ENCODE data around the gene FAM120A.
A peak's percentile ranks its signal among the peaks of the same experiment; 100 is the strongest.

The FAM120A gene

DNA sequence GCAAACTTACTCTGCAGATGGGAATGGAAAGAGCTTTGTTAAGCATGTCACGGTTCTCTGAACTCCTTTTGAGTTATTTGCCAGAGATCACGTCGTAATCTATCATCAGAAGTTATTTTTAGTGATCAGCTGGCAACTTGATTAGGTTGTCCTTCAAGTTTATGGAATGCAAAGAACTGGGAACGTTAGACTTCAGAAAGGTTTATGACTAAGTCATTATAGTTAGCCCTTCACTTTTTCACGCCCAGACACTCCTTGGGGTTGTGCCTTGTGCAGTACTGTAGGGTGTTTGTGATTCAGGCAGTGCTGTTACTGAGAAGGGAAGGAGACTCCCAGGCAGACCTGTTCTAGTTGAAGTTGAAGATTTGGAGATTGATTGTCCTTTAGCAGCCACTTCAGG is 98.1 kb downstream of the FAM120A start:
- TF ChIP-seq POLR2A (IDR thresholded peaks at IDR 0.05; ENCODE audit: low read depth, low read length) (no peak), TAF1 (IDR thresholded peaks at IDR 0.05; ENCODE audit: low read depth, low read length) (no peak), POU2F2 (IDR thresholded peaks at IDR 0.05; ENCODE audit: low read depth, low read length) (no peak), POLR2AphosphoS5 (IDR thresholded peaks at IDR 0.05; ENCODE audit: low read depth, low read length) (no peak), PAX5 (IDR thresholded peaks at IDR 0.05; ENCODE audit: insufficient read depth, low read length, severe bottlenecking) (no peak), SPI1 (IDR thresholded peaks at IDR 0.05; ENCODE audit: low read depth, low read length) (no peak)
- peak; percentile 33 for FAIRE-seq
- no peak for DNase-seq (ENCODE audit: insufficient read length, low spot score)

DNA sequence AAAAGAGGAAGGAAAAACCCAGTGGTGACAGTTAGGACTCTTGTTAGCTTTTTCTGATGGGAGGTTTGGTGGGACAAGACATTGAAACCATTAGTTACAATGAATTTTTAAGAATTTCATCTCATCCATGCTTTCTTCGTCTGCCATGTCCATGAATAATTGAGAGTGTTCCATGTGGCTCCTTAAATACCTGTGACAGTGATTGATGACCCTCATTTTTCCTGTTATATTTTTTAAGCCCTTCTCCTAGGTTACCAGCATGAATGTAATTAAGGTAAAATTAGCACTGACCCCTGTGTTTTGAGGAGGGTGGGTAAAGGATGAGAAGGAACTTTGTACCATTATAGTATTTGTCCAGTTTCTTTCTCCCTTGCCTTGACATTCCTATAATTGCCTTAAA is 101.4 kb downstream of the FAM120A start:
- TF ChIP-seq TAF1 (IDR thresholded peaks at IDR 0.05; ENCODE audit: low read depth, low read length) (no peak), SPI1 (IDR thresholded peaks at IDR 0.05; ENCODE audit: low read depth, low read length) (no peak), POLR2AphosphoS5 (IDR thresholded peaks at IDR 0.05; ENCODE audit: low read depth, low read length) (no peak), PAX5 (IDR thresholded peaks at IDR 0.05; ENCODE audit: insufficient read depth, low read length, severe bottlenecking) (no peak), POU2F2 (IDR thresholded peaks at IDR 0.05; ENCODE audit: low read depth, low read length) (no peak), POLR2A (IDR thresholded peaks at IDR 0.05; ENCODE audit: low read depth, low read length) (no peak)
- no peak for DNase-seq (ENCODE audit: insufficient read length, low spot score)
- FAIRE-seq, result no peak

DNA sequence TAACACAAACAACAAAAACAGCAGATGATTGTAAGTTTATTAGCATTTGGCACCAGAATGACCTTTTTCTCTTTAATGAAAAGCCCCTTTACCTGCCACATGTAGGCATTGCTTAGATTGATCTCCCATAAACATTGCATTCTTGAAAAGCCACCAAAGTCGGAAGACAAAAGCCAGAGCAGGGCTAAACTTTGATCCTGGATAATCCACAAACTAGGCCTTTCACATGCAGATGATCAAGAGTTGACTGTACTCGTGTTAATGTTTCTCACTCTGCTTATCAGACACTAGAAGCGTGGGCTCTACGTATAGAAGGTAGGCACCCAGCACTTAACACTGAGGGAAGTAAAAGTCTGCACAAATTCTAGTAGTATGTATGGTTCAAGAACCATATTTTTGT is 103.9 kb downstream of the FAM120A start:
- TF ChIP-seq POLR2AphosphoS5 (IDR thresholded peaks at IDR 0.05; ENCODE audit: low read depth, low read length) (no peak), SPI1 (IDR thresholded peaks at IDR 0.05; ENCODE audit: low read depth, low read length) (no peak), TAF1 (IDR thresholded peaks at IDR 0.05; ENCODE audit: low read depth, low read length) (no peak), PAX5 (IDR thresholded peaks at IDR 0.05; ENCODE audit: insufficient read depth, low read length, severe bottlenecking) (no peak)
- FAIRE-seq, result no peak
- no peak for DNase-seq (ENCODE audit: insufficient read length, low spot score)

DNA sequence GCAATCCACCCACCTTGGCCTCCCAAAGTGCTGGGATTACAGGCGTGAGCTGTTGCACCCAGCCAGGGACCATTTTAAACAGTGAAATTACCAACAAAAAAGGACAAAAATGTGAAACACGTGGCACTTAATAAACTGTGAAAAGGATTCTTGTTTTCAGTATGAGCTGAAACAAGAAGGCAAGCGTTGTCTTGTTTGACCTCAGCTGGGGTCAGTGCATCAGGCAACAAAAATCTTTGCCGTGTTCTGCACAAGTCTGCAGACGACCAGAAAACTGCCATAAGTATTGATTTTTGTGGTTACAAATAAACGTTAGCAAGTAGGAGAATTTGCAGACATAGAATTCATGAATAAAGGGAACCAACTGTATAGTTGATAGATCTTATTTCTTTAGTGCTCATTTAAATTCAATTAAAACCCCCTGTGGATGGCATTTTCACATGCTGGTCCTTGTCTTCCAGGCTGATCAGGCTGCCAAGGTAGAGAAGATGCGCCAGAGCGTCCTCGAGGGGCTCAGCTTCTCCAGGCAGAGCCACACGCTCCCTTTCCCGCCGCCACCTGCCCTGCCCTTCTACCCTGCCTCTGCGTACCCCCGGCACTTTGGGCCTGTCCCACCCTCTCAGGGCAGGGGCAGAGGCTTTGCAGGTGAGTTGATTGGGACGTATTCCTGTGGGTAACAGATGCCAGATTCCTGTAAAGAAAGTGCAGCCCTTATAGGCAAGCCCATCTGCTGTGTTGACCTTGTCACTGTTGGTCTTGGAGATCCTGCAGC is 106.1 kb downstream of the FAM120A start:
- TF ChIP-seq TAF1 (IDR thresholded peaks at IDR 0.05; ENCODE audit: low read depth, low read length), result no peak
- no peak for TF ChIP-seq SPI1 (IDR thresholded peaks at IDR 0.05; ENCODE audit: low read depth, low read length)
- no peak for TF ChIP-seq POLR2A (IDR thresholded peaks at IDR 0.05; ENCODE audit: low read depth, low read length)
- TF ChIP-seq POLR2AphosphoS5 (IDR thresholded peaks at IDR 0.05; ENCODE audit: low read depth, low read length), result no peak
- TF ChIP-seq PAX5 (IDR thresholded peaks at IDR 0.05; ENCODE audit: insufficient read depth, low read length, severe bottlenecking), result no peak
- no peak for TF ChIP-seq POU2F2 (IDR thresholded peaks at IDR 0.05; ENCODE audit: low read depth, low read length)
- DNase-seq (ENCODE audit: insufficient read length, low spot score) (no peak), FAIRE-seq (no peak)

DNA sequence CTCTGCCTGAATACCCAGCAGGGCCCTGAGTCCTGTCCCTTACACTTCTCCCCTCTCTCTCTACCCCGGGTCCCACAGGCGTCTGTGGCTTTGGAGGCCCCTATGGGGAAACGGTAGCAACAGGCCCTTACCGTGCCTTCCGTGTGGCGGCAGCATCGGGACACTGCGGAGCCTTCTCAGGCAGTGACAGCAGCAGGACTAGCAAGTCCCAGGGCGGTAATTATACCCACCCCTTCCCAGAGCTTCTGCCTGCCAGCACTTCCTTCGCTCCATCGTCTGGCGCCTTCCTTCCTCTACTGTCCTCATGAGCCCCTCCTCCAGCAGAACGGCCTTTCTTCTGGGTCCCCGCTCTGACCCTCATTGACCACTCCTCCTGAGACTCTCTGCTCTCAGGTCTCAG is 107.0 kb downstream of the FAM120A start:
- DNase-seq (ENCODE audit: insufficient read length, low spot score) (no peak), FAIRE-seq (no peak)
- no peak for TF ChIP-seq SPI1 (IDR thresholded peaks at IDR 0.05; ENCODE audit: low read depth, low read length)
- TF ChIP-seq POLR2AphosphoS5 (IDR thresholded peaks at IDR 0.05; ENCODE audit: low read depth, low read length), result no peak
- no peak for TF ChIP-seq TAF1 (IDR thresholded peaks at IDR 0.05; ENCODE audit: low read depth, low read length)
- no peak for TF ChIP-seq POLR2A (IDR thresholded peaks at IDR 0.05; ENCODE audit: low read depth, low read length)
- TF ChIP-seq PAX5 (IDR thresholded peaks at IDR 0.05; ENCODE audit: insufficient read depth, low read length, severe bottlenecking), result no peak
- TF ChIP-seq POU2F2 (IDR thresholded peaks at IDR 0.05; ENCODE audit: low read depth, low read length), result no peak

DNA sequence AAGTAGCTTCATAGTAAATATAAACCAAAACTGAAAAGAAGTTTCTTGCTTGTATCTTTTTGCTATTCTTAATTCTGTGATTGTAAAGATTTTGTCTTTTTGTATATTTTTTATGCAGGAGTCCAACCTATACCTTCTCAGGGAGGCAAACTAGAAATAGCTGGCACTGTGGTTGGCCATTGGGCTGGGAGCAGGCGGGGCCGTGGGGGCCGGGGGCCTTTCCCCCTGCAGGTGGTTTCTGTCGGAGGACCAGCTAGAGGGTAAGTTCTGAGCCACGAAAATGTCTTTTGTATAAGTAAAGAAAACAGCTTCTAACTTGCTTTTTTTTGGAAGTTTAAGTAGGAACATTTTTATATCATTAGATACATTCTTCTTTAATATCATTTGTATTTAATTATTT is 109.5 kb downstream of the FAM120A start:
- DNase-seq (ENCODE audit: insufficient read length, low spot score), result no peak
- TF ChIP-seq POLR2A (IDR thresholded peaks at IDR 0.05; ENCODE audit: low read depth, low read length), result no peak
- no peak for TF ChIP-seq POU2F2 (IDR thresholded peaks at IDR 0.05; ENCODE audit: low read depth, low read length)
- TF ChIP-seq TAF1 (IDR thresholded peaks at IDR 0.05; ENCODE audit: low read depth, low read length), result no peak
- no peak for TF ChIP-seq PAX5 (IDR thresholded peaks at IDR 0.05; ENCODE audit: insufficient read depth, low read length, severe bottlenecking)
- no peak for TF ChIP-seq POLR2AphosphoS5 (IDR thresholded peaks at IDR 0.05; ENCODE audit: low read depth, low read length)
- TF ChIP-seq SPI1 (IDR thresholded peaks at IDR 0.05; ENCODE audit: low read depth, low read length), result no peak
- no peak for FAIRE-seq

DNA sequence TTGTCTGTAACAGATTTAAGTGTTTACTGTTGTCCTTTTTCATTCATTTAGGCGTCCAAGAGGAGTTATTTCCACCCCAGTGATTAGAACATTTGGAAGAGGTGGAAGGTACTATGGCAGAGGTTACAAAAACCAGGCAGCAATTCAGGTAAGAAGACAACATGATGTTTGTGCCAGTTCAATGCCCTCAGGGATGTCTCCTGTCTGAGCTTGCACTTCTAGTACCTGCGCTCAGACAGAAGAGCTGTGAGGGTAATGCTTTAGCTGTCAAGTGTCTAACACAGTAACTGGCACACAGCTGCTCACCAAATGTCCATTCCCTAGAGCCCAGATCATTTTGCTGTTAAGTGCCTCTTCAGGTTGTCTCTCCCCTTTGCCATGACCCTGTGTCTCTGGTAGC is 110.7 kb downstream of the FAM120A start:
- no peak for FAIRE-seq

DNA sequence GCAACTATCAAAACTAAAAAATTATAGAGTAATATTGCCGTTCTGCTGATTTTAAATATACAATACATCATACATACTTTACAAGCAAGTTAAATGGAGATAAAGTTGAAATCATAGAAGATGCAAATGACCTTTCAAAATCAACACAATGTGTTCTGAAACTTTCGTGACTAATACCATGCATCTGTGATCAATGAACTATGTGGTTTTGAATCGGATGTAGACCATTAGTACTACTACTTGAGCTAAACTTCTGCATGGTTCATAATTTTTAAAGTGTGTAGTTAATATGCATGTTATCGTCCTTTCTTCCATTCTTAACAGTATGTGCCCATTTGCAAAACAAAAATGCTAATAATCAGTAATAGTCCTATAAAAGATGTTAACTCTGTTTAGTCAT is 113.6 kb downstream of the FAM120A start:
- peak; percentile 5 for FAIRE-seq

More for the DNA sequence above, 110.7 kb downstream of the FAM120A start:
- no peak for DNase-seq (ENCODE audit: insufficient read length, low spot score)
- TF ChIP-seq TAF1 (IDR thresholded peaks at IDR 0.05; ENCODE audit: low read depth, low read length) (no peak), POLR2A (IDR thresholded peaks at IDR 0.05; ENCODE audit: low read depth, low read length) (no peak)

DNA sequence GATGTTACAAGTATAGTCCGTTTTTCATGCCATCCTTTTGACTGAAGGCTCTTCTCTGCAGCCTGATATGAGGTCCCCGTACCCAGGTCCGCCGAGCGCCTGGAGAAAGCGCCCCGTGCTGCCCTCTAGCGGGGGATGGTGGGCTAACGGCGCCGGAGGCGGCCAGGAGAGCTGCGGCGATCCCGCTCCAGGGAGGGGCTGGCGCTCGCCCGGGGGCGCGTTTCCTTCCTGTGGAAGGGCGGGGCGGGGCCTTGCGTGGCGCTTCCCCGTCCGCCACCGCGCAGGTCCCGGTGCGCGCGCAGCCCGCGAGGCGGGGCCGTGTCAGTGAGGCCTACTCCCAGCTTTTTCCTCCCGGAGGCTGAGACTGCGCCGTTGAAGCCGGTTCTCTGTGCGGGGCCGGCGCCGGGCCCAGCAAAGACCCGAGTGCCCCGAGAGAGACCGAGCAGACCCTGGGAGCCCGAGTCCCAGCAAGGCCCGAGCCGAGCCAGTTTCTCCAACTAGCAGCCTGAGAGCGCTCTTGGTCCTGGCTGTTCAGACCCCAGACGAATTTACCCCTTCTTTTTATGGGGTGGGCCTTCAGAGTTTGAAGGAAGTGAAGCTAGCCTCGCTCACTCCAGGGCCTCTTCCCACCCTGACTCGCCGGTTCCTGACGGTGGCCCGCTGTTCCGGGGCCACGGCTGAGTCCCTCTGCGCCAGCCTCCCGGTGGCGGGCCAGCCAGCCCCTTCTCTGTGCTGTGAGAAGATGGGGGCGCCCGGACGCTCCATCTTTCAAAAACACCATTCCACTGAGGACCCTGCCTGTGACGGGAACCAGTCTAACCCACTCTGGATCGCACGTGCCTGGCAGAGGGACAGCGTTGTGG is 115.2 kb downstream of the FAM120A start:
- peak; percentile 92 for DNase-seq (ENCODE audit: insufficient read length, low spot score)
- FAIRE-seq, result peak; percentile 97
- peak; percentile 79; the same call in 1 of the 2 replicates for TF ChIP-seq POLR2A (IDR thresholded peaks at IDR 0.05; ENCODE audit: low read depth, low read length)
- TF ChIP-seq POLR2AphosphoS5 (IDR thresholded peaks at IDR 0.05; ENCODE audit: low read depth, low read length), result peak; percentile 76
- TF ChIP-seq SPI1 (IDR thresholded peaks at IDR 0.05; ENCODE audit: low read depth, low read length), result no peak; the same call in 1 of the 2 replicates
- TF ChIP-seq TAF1 (IDR thresholded peaks at IDR 0.05; ENCODE audit: low read depth, low read length), result peak; percentile 70
- TF ChIP-seq POU2F2 (IDR thresholded peaks at IDR 0.05; ENCODE audit: low read depth, low read length), result no peak; the same call in 1 of the 2 replicates
- TF ChIP-seq PAX5 (IDR thresholded peaks at IDR 0.05; ENCODE audit: insufficient read depth, low read length, severe bottlenecking), result peak; percentile 14

More for the DNA sequence above, 113.6 kb downstream of the FAM120A start:
- DNase-seq (ENCODE audit: insufficient read length, low spot score), result no peak
- TF ChIP-seq POLR2AphosphoS5 (IDR thresholded peaks at IDR 0.05; ENCODE audit: low read depth, low read length), result no peak
- no peak for TF ChIP-seq SPI1 (IDR thresholded peaks at IDR 0.05; ENCODE audit: low read depth, low read length)
- no peak for TF ChIP-seq POU2F2 (IDR thresholded peaks at IDR 0.05; ENCODE audit: low read depth, low read length)
- TF ChIP-seq PAX5 (IDR thresholded peaks at IDR 0.05; ENCODE audit: insufficient read depth, low read length, severe bottlenecking), result no peak
- no peak for TF ChIP-seq POLR2A (IDR thresholded peaks at IDR 0.05; ENCODE audit: low read depth, low read length)
- no peak for TF ChIP-seq TAF1 (IDR thresholded peaks at IDR 0.05; ENCODE audit: low read depth, low read length)

Data from GM12891 (cell line).